GM23338 (cell line): ENCODE measurements around the gene NRBP1.

Experiments
- CREB1 ChIP-seq: fragments of 250-450 bp; sonication (Bioruptor Pico); IDR thresholded peaks from 2 replicates; pipeline ENCODE4 v1.5.0; 2020; ENCODE audit warnings: low read depth, mild to moderate bottlenecking, moderate library complexity
- CTCF ChIP-seq, 2 experiments: fragments of 200-600 bp in 1 of 2; sonication (generic) in 1 of 2; conservative IDR thresholded peaks; 2 replicates each; pipeline versions ENCODE4 v1.5.1 to v1.6.1; 2016 to 2017; ENCODE audit warnings: antibody characterized with exemption in 2 of 2, low read depth in 2 of 2, mild to moderate bottlenecking in 2 of 2, moderate library complexity in 1 of 2
- POLR2AphosphoS5 ChIP-seq: IDR thresholded peaks from 2 replicates; pipeline ENCODE4 v1.6.1; 2016; ENCODE audit warnings: antibody characterized with exemption, low read depth
- REST ChIP-seq: IDR thresholded peaks from one replicate; pipeline ENCODE4 v1.6.1; 2018; ENCODE audit warnings: antibody characterized with exemption; ENCODE audit not compliant: unreplicated experiment
- STAT1 ChIP-seq: IDR thresholded peaks from one replicate; pipeline ENCODE4 v1.6.1; 2016; ENCODE audit warnings: antibody characterized with exemption; ENCODE audit not compliant: unreplicated experiment
- ZNF331 ChIP-seq: fragments of 250-450 bp; sonication (Bioruptor Pico); IDR thresholded peaks from 2 replicates; pipeline ENCODE4 v1.5.0; 2020; ENCODE audit warnings: low read depth, mild to moderate bottlenecking, moderate library complexity

GRCh38 chr2:27416151-27416550, 12.3 kb upstream of the NRBP1 start:
- TF ChIP-seq POLR2AphosphoS5 (no peak), CTCF (conservative IDR thresholded peaks at IDR 0.05; ENCODE audit: low read depth in 2 of 2) (no peak), CREB1 (CRISPR knock-in tag) (no peak), ZNF331 (CRISPR knock-in tag) (no peak), STAT1 (no peak), REST (no peak)
